ENCODE measurements around the gene ZNF428. TPM values are rescaled to one million over a fixed set of nuclear protein-coding genes. Genes with fewer than 3 reads are reported as not detected.

The ZNF428 gene
- total and polyA plus RNA-seq, 8 donors, result 12.0 to 55.0 (median 19.4) TPM

DNA sequence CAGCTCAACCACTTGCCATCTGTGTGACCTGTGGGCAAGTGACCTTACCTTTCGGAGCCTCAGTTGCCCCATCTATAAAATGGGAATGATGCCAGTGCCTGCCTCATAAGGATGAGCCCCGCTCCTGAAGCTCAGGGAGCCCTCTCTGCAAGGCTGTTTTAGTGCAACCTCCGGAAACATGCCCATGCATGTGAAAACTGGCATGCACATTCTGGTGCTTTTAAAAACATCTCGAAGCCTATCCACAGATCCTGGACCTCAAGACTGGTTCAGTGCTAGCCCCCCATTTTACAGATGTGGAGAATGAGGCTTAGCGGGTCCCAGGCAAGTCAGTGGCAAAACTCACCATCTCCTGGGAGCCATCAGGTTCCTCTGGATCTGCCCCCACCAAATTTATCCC is 14.6 kb upstream of the ZNF428 start:
- Histone ChIP-seq H3K27ac (no peak overlapping the region), H3K9me3 (no peaks in the 10 kb centered on the region), H3K4me1 (no peaks in the 10 kb centered on the region), H3K4me3 (no peak overlapping the region), H3K36me3 (no peaks in the 10 kb centered on the region), H3K27me3 (no peaks in the 10 kb centered on the region)
- intact Hi-C loops (cut with DNase I), result no loop called here
- ATAC-seq (no peak), DNase-seq (no peak), FAIRE-seq (no peak)
- TF ChIP-seq, protein P1, sequence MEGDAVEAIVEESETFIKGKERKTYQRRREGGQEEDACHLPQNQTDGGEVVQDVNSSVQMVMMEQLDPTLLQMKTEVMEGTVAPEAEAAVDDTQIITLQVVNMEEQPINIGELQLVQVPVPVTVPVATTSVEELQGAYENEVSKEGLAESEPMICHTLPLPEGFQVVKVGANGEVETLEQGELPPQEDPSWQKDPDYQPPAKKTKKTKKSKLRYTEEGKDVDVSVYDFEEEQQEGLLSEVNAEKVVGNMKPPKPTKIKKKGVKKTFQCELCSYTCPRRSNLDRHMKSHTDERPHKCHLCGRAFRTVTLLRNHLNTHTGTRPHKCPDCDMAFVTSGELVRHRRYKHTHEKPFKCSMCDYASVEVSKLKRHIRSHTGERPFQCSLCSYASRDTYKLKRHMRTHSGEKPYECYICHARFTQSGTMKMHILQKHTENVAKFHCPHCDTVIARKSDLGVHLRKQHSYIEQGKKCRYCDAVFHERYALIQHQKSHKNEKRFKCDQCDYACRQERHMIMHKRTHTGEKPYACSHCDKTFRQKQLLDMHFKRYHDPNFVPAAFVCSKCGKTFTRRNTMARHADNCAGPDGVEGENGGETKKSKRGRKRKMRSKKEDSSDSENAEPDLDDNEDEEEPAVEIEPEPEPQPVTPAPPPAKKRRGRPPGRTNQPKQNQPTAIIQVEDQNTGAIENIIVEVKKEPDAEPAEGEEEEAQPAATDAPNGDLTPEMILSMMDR (IDR thresholded peaks at IDR 0.05), result no peak
- WGBS, 2 donors, result 89 to 90% methylated on average over 5 of the region's 5 CpGs

DNA sequence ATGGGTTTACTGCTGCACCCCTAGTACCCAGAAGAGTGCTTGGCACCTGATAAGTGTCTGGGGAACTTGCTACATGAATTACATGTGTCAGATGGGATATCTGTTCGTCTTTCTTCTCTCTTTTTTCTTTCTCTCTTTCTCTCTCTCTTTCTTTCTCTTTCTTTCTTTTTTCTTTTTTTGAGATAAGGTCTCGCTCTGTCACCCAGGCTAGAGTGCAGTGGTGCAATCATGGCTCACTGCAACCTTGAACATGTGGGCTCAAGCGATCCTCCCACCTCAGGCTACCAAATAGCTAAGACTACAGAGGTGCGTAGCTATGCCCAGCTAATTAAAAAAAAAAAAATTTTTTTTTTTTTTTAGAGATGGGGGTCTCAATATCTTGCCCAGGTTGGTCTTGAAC is 14.1 kb upstream of the ZNF428 start:
- 90 to 93% methylated on average over 4 of the region's 4 CpGs for WGBS, 2 donors
- no peak for FAIRE-seq
- H3K4me3 ChIP-seq, result no peak overlapping the region
- no peak for ATAC-seq
- TF ChIP-seq, protein P1 (IDR thresholded peaks at IDR 0.05), result no peak
- DNase-seq, result no peak
- H3K9me3 ChIP-seq, result no peaks in the 10 kb centered on the region
- H3K27ac ChIP-seq, result no peak overlapping the region
- H3K27me3 ChIP-seq, result no peaks in the 10 kb centered on the region
- no peaks in the 10 kb centered on the region for H3K4me1 ChIP-seq
- intact Hi-C loops (cut with DNase I), result no loop called here
- H3K36me3 ChIP-seq, result no peaks in the 10 kb centered on the region

DNA sequence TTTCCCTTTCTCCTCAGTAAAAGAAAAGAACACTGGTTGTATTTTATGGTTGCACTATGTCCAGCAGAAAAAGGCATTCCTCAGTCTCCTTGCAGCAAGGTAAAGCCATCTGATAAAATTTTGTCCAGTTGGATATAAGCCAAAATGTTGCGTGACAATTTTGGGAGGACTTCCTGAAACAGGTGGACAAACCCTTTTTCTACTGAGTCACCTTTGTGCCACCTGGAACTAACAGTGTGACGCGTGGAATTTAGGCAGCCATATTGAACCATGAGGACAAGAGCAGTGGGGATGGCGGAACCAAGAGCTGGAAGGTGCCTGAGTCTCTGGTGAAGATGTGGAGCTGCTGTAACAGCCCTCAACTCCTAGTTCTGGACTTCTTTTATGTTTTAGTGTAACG is 12.1 kb upstream of the ZNF428 start:
- intact Hi-C loops (cut with DNase I), result no loop called here
- H3K36me3 ChIP-seq, result no peaks in the 10 kb centered on the region
- no peak overlapping the region for H3K4me3 ChIP-seq
- H3K27me3 ChIP-seq, result no peaks in the 10 kb centered on the region
- ATAC-seq (no peak), DNase-seq (no peak), FAIRE-seq (no peak)
- H3K4me1 ChIP-seq, result no peaks in the 10 kb centered on the region
- 84 to 86% methylated on average over 5 of the region's 5 CpGs for WGBS, 2 donors
- H3K9me3 ChIP-seq, result no peaks in the 10 kb centered on the region
- H3K27ac ChIP-seq, result no peak overlapping the region
- TF ChIP-seq, protein P1 (IDR thresholded peaks at IDR 0.05), result no peak

DNA sequence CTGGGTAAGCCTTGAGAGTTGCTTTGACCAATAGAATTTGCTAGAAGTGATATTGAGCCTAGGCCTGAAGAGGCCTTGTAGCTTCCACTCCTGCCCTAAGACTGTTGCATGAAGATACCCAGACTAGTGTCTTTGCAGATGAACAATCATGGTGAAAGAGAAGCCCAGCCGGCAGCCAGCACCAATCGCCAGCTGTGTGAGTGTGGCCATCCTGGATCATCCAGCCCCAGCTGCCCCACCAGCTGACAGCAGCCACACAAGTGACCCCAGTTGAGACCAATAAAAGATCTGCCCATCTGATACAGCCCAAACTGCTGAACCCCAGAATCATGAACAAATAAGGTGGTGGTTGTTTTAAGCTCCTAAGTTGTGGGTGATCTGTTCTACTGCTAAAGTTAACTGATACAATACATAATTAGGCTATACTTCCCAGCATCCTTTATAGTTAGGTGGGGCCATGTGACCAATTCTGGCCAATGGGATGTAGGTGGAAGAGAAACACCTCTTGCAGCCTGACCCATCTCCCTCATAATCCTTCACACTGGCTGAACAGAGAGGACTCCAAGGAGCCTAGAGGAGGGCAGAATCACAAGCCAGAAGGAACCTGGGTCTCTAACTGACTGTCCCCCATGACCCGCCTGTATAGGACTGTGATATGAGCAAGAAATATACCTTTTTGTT is 9.4 kb upstream of the ZNF428 start:
- intact Hi-C loops (cut with DNase I), result no loop called here
- FAIRE-seq (no peak), DNase-seq (no peak), ATAC-seq (no peak)
- Histone ChIP-seq H3K27me3 (no peaks in the 10 kb centered on the region), H3K36me3 (no peaks in the 10 kb centered on the region), H3K27ac (no peak overlapping the region), H3K4me3 (no peak overlapping the region), H3K9me3 (no peaks in the 10 kb centered on the region), H3K4me1 (no peaks in the 10 kb centered on the region)
- WGBS, 2 donors, result 85 to 89% methylated on average over 3 of the region's 3 CpGs
- TF ChIP-seq, protein P1 (IDR thresholded peaks at IDR 0.05), result no peak

DNA sequence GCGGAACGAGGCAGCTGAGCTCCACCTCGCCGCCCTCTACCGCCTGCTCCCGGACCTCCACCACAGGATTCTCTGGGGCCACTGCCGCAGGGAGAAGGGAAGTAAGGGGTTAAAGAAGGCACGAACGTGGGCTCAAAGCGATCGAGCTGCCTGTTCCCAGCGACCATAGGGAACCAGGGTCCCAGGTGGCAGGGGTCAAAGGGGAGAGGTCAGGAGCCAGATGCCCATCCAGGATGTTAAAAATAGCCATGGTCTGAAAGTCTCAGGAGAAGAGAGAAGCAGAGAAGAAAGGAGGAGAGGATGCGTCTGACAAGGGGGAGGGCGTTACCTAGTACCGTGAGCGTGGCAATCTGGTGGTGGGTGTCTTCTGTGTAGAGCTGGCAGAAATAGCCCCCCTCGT is 7.4 kb upstream of the ZNF428 start:
- TF ChIP-seq, protein P1 (IDR thresholded peaks at IDR 0.05), result no peak
- H3K27ac ChIP-seq, result no peak overlapping the region
- no peak for DNase-seq
- no peaks in the 10 kb centered on the region for H3K4me1 ChIP-seq
- no peaks in the 10 kb centered on the region for H3K9me3 ChIP-seq
- 70 to 73% methylated on average over 17 of the region's 17 CpGs for WGBS, 2 donors
- intact Hi-C loops (cut with DNase I), result no loop called here
- FAIRE-seq, result no peak
- H3K27me3 ChIP-seq, result no peaks in the 10 kb centered on the region
- ATAC-seq, result no peak
- H3K4me3 ChIP-seq, result no peak overlapping the region
- H3K36me3 ChIP-seq, result no peaks in the 10 kb centered on the region

All from pancreas (tissue), 10 donors.